Stimulated activated CD4-positive, alpha-beta T cell treated with anti-CD3 and anti-CD28 coated beads, Interleukin-12 subunit alpha, Interleukin-12 subunit beta, amount 100 ng/mL, for 4 hours (primary cell): ENCODE data around the gene NCAN.
A peak's percentile ranks its signal among the peaks of the same experiment; 100 is the strongest.
"Not testable (repeated sequence)": the region's sequence is repeated elsewhere in the genome, so short reads cannot be mapped to it uniquely, and the experiment has no call there.

Source experiments
- DNase-seq: peaks from one replicate; pipeline ENCODE4 v3.0.0-alpha.2; 2020

The NCAN gene

GRCh38 chr19:19211499-19212420 is at the start of gene NCAN:
Gene NCAN, plus strand, starts transcription at chr19:19211958. Its CDS starts 4,996 bp downstream, at chr19:19216954.
- no peak for DNase-seq

- DNase-seq = no peak
Observed at GRCh38 chr19:19162495-19162894, 49.3 kb upstream of the NCAN start.

GRCh38 chr19:19165396-19165795 is 46.4 kb upstream of the NCAN start:
- no peak for DNase-seq

GRCh38 chr19:19167612-19168011 is 44.1 kb upstream of the NCAN start:
- no peak for DNase-seq

GRCh38 chr19:19169236-19170052 is 42.3 kb upstream of the NCAN start:
- DNase-seq = no peak

GRCh38 chr19:19170053-19170872 is 41.5 kb upstream of the NCAN start, which contains the start of gene MEF2B:
Gene MEF2B, minus strand, starts transcription at chr19:19170263. Its CDS starts 19,528 bp downstream, at chr19:19150735.
- peak; percentile 77 for DNase-seq

- no peak for DNase-seq
Observed at GRCh38 chr19:19170873-19171672, 40.7 kb upstream of the NCAN start.

- DNase-seq = no peak
Observed at GRCh38 chr19:19171821-19172532, 39.8 kb upstream of the NCAN start.

GRCh38 chr19:19173243-19173642 is 38.5 kb upstream of the NCAN start:
- not testable (repeated sequence) for DNase-seq

- no peak for DNase-seq
Observed at GRCh38 chr19:19176950-19177349, 34.8 kb upstream of the NCAN start.

- no peak for DNase-seq
Observed at GRCh38 chr19:19179548-19180441, 32.0 kb upstream of the NCAN start.

- DNase-seq = no peak
Observed at GRCh38 chr19:19181488-19181998, 30.2 kb upstream of the NCAN start.

- peak; percentile 51 for DNase-seq
Observed at GRCh38 chr19:19185853-19186740, 25.7 kb upstream of the NCAN start.

- DNase-seq = no peak
Observed at GRCh38 chr19:19186742-19187141, 25.0 kb upstream of the NCAN start.

- DNase-seq = no peak
Observed at GRCh38 chr19:19191768-19192077, 20.0 kb upstream of the NCAN start.

GRCh38 chr19:19192078-19192882 is 19.5 kb upstream of the NCAN start, which contains the start of the genes BORCS8 and RFXANK:
Gene BORCS8, minus strand, starts transcription at chr19:19192152. Its CDS starts 35 bp downstream, at chr19:19192117.
Gene RFXANK, plus strand, starts transcription at chr19:19192258. Its CDS starts 1,689 bp downstream, at chr19:19193947.
- DNase-seq = peak; percentile 96

- DNase-seq = no peak
Observed at GRCh38 chr19:19192910-19193423, 18.8 kb upstream of the NCAN start.

- DNase-seq = no peak
Observed at GRCh38 chr19:19193926-19194325, 17.8 kb upstream of the NCAN start.
